BLaER1 treated with 17β-estradiol and CSF1 and Interleukin-3, amounts not matched to agents 10 nM and 100 nM (cell line): ENCODE results near the gene RRP12.
"Not testable (repeated sequence)": the region's sequence is repeated elsewhere in the genome, so short reads cannot be mapped to it uniquely, and the experiment has no call there.

ENCODE experiments used
- H3K27ac ChIP-seq, 11 experiments: shearing (Covaris generic); formaldehyde crosslinking; 2 replicates each; pipeline ENCODE4 v1.8.1; 2022
- H3K27me3 ChIP-seq, 11 experiments: shearing (Covaris generic); formaldehyde crosslinking; 2 replicates each; pipeline ENCODE4 v1.8.1; 2022
- H3K36me3 ChIP-seq, 11 experiments: shearing (Covaris generic); formaldehyde crosslinking; 2 replicates each; pipeline ENCODE4 v1.8.1; 2022
- H3K4me1 ChIP-seq, 10 experiments: shearing (Covaris generic); formaldehyde crosslinking; 2 replicates each; pipeline ENCODE4 v1.8.1; 2022
- H3K4me2 ChIP-seq, 11 experiments: shearing (Covaris generic); formaldehyde crosslinking; 2 replicates each; pipeline ENCODE4 v1.8.1; 2022
- H3K4me3 ChIP-seq, 10 experiments: shearing (Covaris generic); formaldehyde crosslinking; 2 replicates each; pipeline ENCODE4 v1.8.1; 2022
- H3K9ac ChIP-seq, 11 experiments: shearing (Covaris generic); formaldehyde crosslinking; 2 replicates each; pipeline ENCODE4 v1.8.1; 2022
- H3K9me3 ChIP-seq, 11 experiments: shearing (Covaris generic); formaldehyde crosslinking; replicated peaks in 1 of 11; 2 replicates each; pipeline ENCODE4 v1.8.1; 2022
- H4K20me1 ChIP-seq, 11 experiments: shearing (Covaris generic); formaldehyde crosslinking; 2 replicates each; pipeline ENCODE4 v1.8.1; 2022
- Cebpa-rat ChIP-seq, 11 experiments: shearing (Covaris generic); IDR thresholded peaks; 2 replicates each; pipeline ENCODE4 v1.8.1; 2022

The RRP12 gene

GRCh38 chr10:97412891-97413304 lies 11.8 kb upstream of the RRP12 start:
- H3K27me3 ChIP-seq, result no peaks in the 10 kb centered on the region
- peaks cover 29 to 88% (median 60%) of the 10 kb centered on the region in 10 experiments for H3K4me1 ChIP-seq
- H3K27ac ChIP-seq, result peak overlapping the region in 5 of 11 experiments; percentile 21 to 70 (median 44); a peak in 7 of 22 replicates
- no peaks in the 10 kb centered on the region for H3K36me3 ChIP-seq
- no peak overlapping the region for H3K9ac ChIP-seq
- no peaks in the 10 kb centered on the region for H3K9me3 ChIP-seq
- H3K4me2 ChIP-seq, result peak overlapping the region in 5 of 11 experiments; percentile 68 to 74 (median 70); a peak in 8 of 22 replicates
- H3K4me3 ChIP-seq, result no peak overlapping the region
- no peak for TF ChIP-seq Cebpa-rat (IDR thresholded peaks at IDR 0.05)
- no peaks in the 10 kb centered on the region for H4K20me1 ChIP-seq

GRCh38 chr10:97411406-97411805 lies 10.3 kb upstream of the RRP12 start:
- Histone ChIP-seq H3K36me3 (no peaks in the 10 kb centered on the region), H3K9me3 (no peaks in the 10 kb centered on the region), H3K9ac (no peak overlapping the region), H3K4me2 (peak overlapping the region in 4 of 11 experiments; percentile 2 to 20 (median 12); a peak in 5 of 22 replicates), H3K27ac (no peak overlapping the region), H4K20me1 (no peaks in the 10 kb centered on the region), H3K27me3 (no peaks in the 10 kb centered on the region), H3K4me1 (peaks cover 34 to 96% (median 66%) of the 10 kb centered on the region in 10 experiments), H3K4me3 (no peak overlapping the region)
- no peak for TF ChIP-seq Cebpa-rat (IDR thresholded peaks at IDR 0.05)

- no peak overlapping the region for H3K4me3 ChIP-seq
- peak overlapping the region in 5 of 11 experiments; percentile 39 to 72 (median 52); a peak in 7 of 22 replicates for H3K9ac ChIP-seq
- no peaks in the 10 kb centered on the region for H4K20me1 ChIP-seq
- H3K4me2 ChIP-seq, result peak overlapping the region in 7 of 11 experiments; percentile 31 to 93 (median 83); a peak in 13 of 22 replicates
- H3K27me3 ChIP-seq, result no peaks in the 10 kb centered on the region
- peaks cover 25 to 96% (median 60%) of the 10 kb centered on the region in 10 experiments for H3K4me1 ChIP-seq
- H3K9me3 ChIP-seq, result no peaks in the 10 kb centered on the region
- H3K36me3 ChIP-seq, result no peaks in the 10 kb centered on the region
- TF ChIP-seq Cebpa-rat (IDR thresholded peaks at IDR 0.05), result no peak
- peak overlapping the region in 8 of 11 experiments; percentile 30 to 85 (median 68); a peak in 12 of 22 replicates for H3K27ac ChIP-seq
Measured at GRCh38 chr10:97408496-97408992, 7.4 kb upstream of the RRP12 start.

GRCh38 chr10:97407952-97408248 lies 6.8 kb upstream of the RRP12 start:
- Histone ChIP-seq H3K4me1 (peaks cover 21 to 96% (median 55%) of the 10 kb centered on the region in 10 experiments), H3K9ac (peak overlapping the region in 4 of 11 experiments; percentile 4 to 72 (median 53); a peak in 4 of 22 replicates), H3K9me3 (no peaks in the 10 kb centered on the region), H3K4me3 (no peak overlapping the region), H3K36me3 (no peaks in the 10 kb centered on the region), H4K20me1 (no peaks in the 10 kb centered on the region), H3K27me3 (no peaks in the 10 kb centered on the region), H3K4me2 (peak overlapping the region in 6 of 11 experiments; percentile 82 to 93 (median 86); a peak in 11 of 22 replicates), H3K27ac (peak overlapping the region in 7 of 11 experiments; percentile 30 to 85 (median 78); a peak in 11 of 22 replicates)
- no peak for TF ChIP-seq Cebpa-rat (IDR thresholded peaks at IDR 0.05)

- Histone ChIP-seq H3K4me3 (peak overlapping the region in 2 of 10 experiments; percentile 22 to 36; a peak in 2 of 20 replicates), H4K20me1 (no peaks in the 10 kb centered on the region), H3K36me3 (no peaks in the 10 kb centered on the region), H3K27ac (peak overlapping the region; percentile 15 to 85 (median 78); a peak in 21 of 22 replicates), H3K27me3 (no peaks in the 10 kb centered on the region), H3K9me3 (no peaks in the 10 kb centered on the region), H3K9ac (peak overlapping the region; percentile 33 to 72 (median 66); a peak in 19 of 22 replicates), H3K4me2 (peak overlapping the region; percentile 48 to 93 (median 83)), H3K4me1 (peaks cover 21 to 96% (median 53%) of the 10 kb centered on the region in 10 experiments)
- no peak for TF ChIP-seq Cebpa-rat (IDR thresholded peaks at IDR 0.05)
Measured at GRCh38 chr10:97407211-97407951, 6.2 kb upstream of the RRP12 start.

- Histone ChIP-seq H3K27ac (peak overlapping the region; percentile 15 to 85 (median 78); a peak in 21 of 22 replicates), H3K9ac (peak overlapping the region; percentile 38 to 72 (median 66); a peak in 20 of 22 replicates), H3K4me2 (peak overlapping the region; percentile 48 to 93 (median 83)), H3K4me3 (peak overlapping the region in 4 of 10 experiments; percentile 4 to 36 (median 18); a peak in 5 of 20 replicates), H3K4me1 (peaks cover 24 to 97% (median 58%) of the 10 kb centered on the region in 10 experiments)
- H4K20me1 ChIP-seq, H3K27me3 ChIP-seq, H3K9me3 ChIP-seq, H3K36me3 ChIP-seq: not testable (repeated sequence)
Measured at GRCh38 chr10:97406483-97406882, 5.3 kb upstream of the RRP12 start.

- Histone ChIP-seq H3K9ac (peak overlapping the region; percentile 38 to 72 (median 66); a peak in 21 of 22 replicates), H3K4me2 (peak overlapping the region; percentile 48 to 93 (median 83))
- no peak for TF ChIP-seq Cebpa-rat (IDR thresholded peaks at IDR 0.05)
Measured at GRCh38 chr10:97406064-97406463, 4.9 kb upstream of the RRP12 start.

GRCh38 chr10:97404044-97404443 lies 2.9 kb upstream of the RRP12 start:
- 0 out of 22 replicates have a peak overlapping the region, but pooled peaks of 1 of the 11 experiments have one; percentile 93 for H3K4me2 ChIP-seq
- H3K27ac ChIP-seq, result no peak overlapping the region
- TF ChIP-seq Cebpa-rat (IDR thresholded peaks at IDR 0.05), result no peak
- no peaks in the 10 kb centered on the region for H3K27me3 ChIP-seq
- H3K4me1 ChIP-seq, result peaks cover 38 to 87% (median 63%) of the 10 kb centered on the region in 10 experiments
- H4K20me1 ChIP-seq, result peaks cover 0 to 18% (median 6%) of the 10 kb centered on the region in 11 experiments; a peak in 7 of 22 replicates
- peaks cover 0 to 10% (median 9%) of the 10 kb centered on the region in 11 experiments; a peak in 17 of 22 replicates for H3K36me3 ChIP-seq
- H3K4me3 ChIP-seq, result no peak overlapping the region
- no peaks in the 10 kb centered on the region for H3K9me3 ChIP-seq
- H3K9ac ChIP-seq, result no peak overlapping the region

More at GRCh38 chr10:97406064-97406463, 4.9 kb upstream of the RRP12 start:
- H3K27ac ChIP-seq, result peak overlapping the region; percentile 15 to 85 (median 78)
- H4K20me1 ChIP-seq, result no peaks in the 10 kb centered on the region
- peaks cover 27 to 95% (median 59%) of the 10 kb centered on the region in 10 experiments for H3K4me1 ChIP-seq
- no peaks in the 10 kb centered on the region for H3K9me3 ChIP-seq
- no peaks in the 10 kb centered on the region for H3K36me3 ChIP-seq
- H3K4me3 ChIP-seq, result peak overlapping the region in 3 of 10 experiments; percentile 4 to 36 (median 15); a peak in 3 of 20 replicates
- H3K27me3 ChIP-seq, result no peaks in the 10 kb centered on the region

- Histone ChIP-seq H3K27ac (peak overlapping the region; percentile 50 to 93 (median 80); a peak in 21 of 22 replicates), H3K4me2 (peak overlapping the region; percentile 49 to 98 (median 89)), H3K9me3 (no peaks in the 10 kb centered on the region), H3K4me3 (peak overlapping the region in 9 of 10 experiments; percentile 79 to 100 (median 85); a peak in 17 of 20 replicates), H4K20me1 (peaks cover 0 to 34% (median 7%) of the 10 kb centered on the region in 11 experiments; a peak in 9 of 22 replicates), H3K4me1 (peaks cover 26 to 76% (median 42%) of the 10 kb centered on the region in 10 experiments), H3K36me3 (peaks cover 12 to 33% (median 30%) of the 10 kb centered on the region in 11 experiments), H3K27me3 (no peaks in the 10 kb centered on the region), H3K9ac (peak overlapping the region; percentile 39 to 93 (median 86); a peak in 15 of 22 replicates)
- no peak for TF ChIP-seq Cebpa-rat (IDR thresholded peaks at IDR 0.05)
Measured at GRCh38 chr10:97401455-97401919, 347 bp upstream of the RRP12 start.
